ENCODE results near the gene TNPO3.
A peak's percentile ranks its signal among the peaks of the same experiment; 100 is the strongest.

DNA sequence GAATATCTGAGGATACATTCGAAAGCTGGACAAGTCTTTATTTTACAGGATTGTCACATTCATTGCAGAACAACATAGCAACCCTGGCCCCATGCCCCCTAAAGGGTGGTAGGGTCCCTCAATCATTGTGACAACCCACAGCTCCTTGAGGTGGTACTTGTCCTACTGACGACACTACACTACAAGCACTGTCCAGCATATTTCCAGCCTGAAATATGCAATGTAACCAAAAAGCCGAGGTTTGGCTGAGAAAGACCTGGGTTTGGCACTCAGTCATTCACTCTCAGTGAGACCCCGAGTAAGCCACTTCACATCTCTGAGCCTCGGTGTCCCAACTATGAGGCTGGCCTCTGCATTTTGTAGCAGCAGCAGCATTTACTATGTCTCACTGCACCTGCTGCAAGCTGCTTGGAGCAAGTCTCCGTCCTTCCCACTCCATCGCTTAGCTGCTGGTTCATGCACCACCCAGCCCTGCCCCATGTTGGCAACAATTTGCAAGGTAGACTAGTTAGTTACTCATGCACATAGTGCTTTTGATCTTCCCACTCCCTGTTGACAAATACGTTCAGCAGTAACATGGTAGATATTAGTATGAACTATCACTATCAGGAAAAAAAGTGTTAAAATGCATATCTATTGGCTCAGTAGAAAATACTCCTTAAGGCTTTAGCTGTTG lies 43.6 kb upstream of the TNPO3 start:
- TF ChIP-seq, protein P1, sequence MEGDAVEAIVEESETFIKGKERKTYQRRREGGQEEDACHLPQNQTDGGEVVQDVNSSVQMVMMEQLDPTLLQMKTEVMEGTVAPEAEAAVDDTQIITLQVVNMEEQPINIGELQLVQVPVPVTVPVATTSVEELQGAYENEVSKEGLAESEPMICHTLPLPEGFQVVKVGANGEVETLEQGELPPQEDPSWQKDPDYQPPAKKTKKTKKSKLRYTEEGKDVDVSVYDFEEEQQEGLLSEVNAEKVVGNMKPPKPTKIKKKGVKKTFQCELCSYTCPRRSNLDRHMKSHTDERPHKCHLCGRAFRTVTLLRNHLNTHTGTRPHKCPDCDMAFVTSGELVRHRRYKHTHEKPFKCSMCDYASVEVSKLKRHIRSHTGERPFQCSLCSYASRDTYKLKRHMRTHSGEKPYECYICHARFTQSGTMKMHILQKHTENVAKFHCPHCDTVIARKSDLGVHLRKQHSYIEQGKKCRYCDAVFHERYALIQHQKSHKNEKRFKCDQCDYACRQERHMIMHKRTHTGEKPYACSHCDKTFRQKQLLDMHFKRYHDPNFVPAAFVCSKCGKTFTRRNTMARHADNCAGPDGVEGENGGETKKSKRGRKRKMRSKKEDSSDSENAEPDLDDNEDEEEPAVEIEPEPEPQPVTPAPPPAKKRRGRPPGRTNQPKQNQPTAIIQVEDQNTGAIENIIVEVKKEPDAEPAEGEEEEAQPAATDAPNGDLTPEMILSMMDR (conservative IDR thresholded peaks at IDR 0.05 in 1 of 2, IDR thresholded peaks at IDR 0.05 in 1 of 2; ENCODE audit: extremely low read depth in 1 of 2, insufficient read depth in 1 of 2, low read depth in 1 of 2, low read length in 2 of 2): peak in 1 of 2 donors; percentile 8
- no peak for TF ChIP-seq EZH2 (IDR thresholded peaks at IDR 0.05; ENCODE audit: borderline replicate concordance, low read length)
